AG09319 (cell line): Measurements from ENCODE around the gene PRKCB.
A peak's percentile ranks its signal among the peaks of the same experiment; 100 is the strongest.

Source experiments
- DNase-seq: peaks from one replicate; pipeline ENCODE4 v3.0.0-alpha.2; 2010; ENCODE audit warnings: low read depth; ENCODE audit errors: extremely low read depth
- CTCF ChIP-seq: IDR thresholded peaks from 2 replicates; pipeline ENCODE4 v1.5.1; 2011; ENCODE audit warnings: low read depth, mild to moderate bottlenecking, inconsistent platforms, low read length, moderate library complexity

Gene PRKCB

GRCh38 chr16:24036038-24036543 is 200.3 kb downstream of the PRKCB start:
- TF ChIP-seq CTCF = no peak

GRCh38 chr16:24036614-24037013 is 200.8 kb downstream of the PRKCB start:
- peak; percentile 0 for DNase-seq

More at GRCh38 chr16:24036038-24036543, 200.3 kb downstream of the PRKCB start:
- DNase-seq = no peak

GRCh38 chr16:24037335-24037734 is 201.6 kb downstream of the PRKCB start:
- no peak for TF ChIP-seq CTCF
- no peak for DNase-seq

More at GRCh38 chr16:24036614-24037013, 200.8 kb downstream of the PRKCB start:
- TF ChIP-seq CTCF = peak; percentile 60

- TF ChIP-seq CTCF = peak; percentile 67
- DNase-seq = peak; percentile 0
Observed at GRCh38 chr16:24041834-24042631, 206.2 kb downstream of the PRKCB start.

GRCh38 chr16:24044467-24044866 is 208.7 kb downstream of the PRKCB start:
- no peak for TF ChIP-seq CTCF
- DNase-seq = no peak

- no peak for DNase-seq
- no peak for TF ChIP-seq CTCF
Observed at GRCh38 chr16:24045641-24046040, 209.9 kb downstream of the PRKCB start.

GRCh38 chr16:24046442-24046841 is 210.7 kb downstream of the PRKCB start:
- no peak for TF ChIP-seq CTCF
- no peak for DNase-seq
